Thoracic aorta (tissue), 2 donors: ENCODE data around the gene PPM1M. TPM values are rescaled to one million over a fixed set of nuclear protein-coding genes. Genes with fewer than 3 reads are reported as not detected.

Experiments
- ATAC-seq: fragments of 150-250 bp; one replicate; pipeline ENCODE4 v1.8.0; 2017; ENCODE audit warnings: low read depth; ENCODE audit not compliant: insufficient number of reproducible peaks, low FRiP score
- DNase-seq: peaks from one replicate; pipeline ENCODE4 v3.0.0-alpha.2; 2020; ENCODE audit warnings: low spot score
- H3K27ac ChIP-seq, 2 donors: fragments of 200-600 bp; sonication (generic); 1 replicate in 1 of 2; 2 replicates in 1 of 2; pipeline ENCODE4 v1.5.1; 2016; ENCODE audit warnings: mild to moderate bottlenecking in 2 of 2, moderate library complexity in 2 of 2
- H3K27me3 ChIP-seq: fragments of 200-600 bp; sonication (generic); replicated peaks from 2 replicates; pipeline ENCODE4 v1.6.0; 2016; ENCODE audit warnings: mild to moderate bottlenecking; ENCODE audit not compliant: insufficient read depth
- H3K36me3 ChIP-seq: fragments of 200-600 bp; sonication (generic); one replicate; pipeline ENCODE4 v1.5.1; 2016
- H3K4me1 ChIP-seq, 2 donors: fragments of 200-600 bp; sonication (generic); 1 replicate in 1 of 2; 2 replicates in 1 of 2; pipeline versions ENCODE4 v1.5.1 to v1.6.0; 2016; ENCODE audit warnings: low read depth in 2 of 2, mild to moderate bottlenecking in 1 of 2; ENCODE audit not compliant: control insufficient read depth in 1 of 2
- H3K4me3 ChIP-seq: fragments of 200-600 bp; sonication (generic); 2 replicates; pipeline ENCODE4 v1.5.1; 2016; ENCODE audit warnings: mild to moderate bottlenecking
- H3K9me3 ChIP-seq: fragments of 200-600 bp; sonication (generic); 2 replicates; pipeline ENCODE4 v1.5.1; 2016
- total RNA-seq, 2 donors: library from RNA; depleted of rRNA; stranded (reverse); fragments of >200 nt; gene quantifications; one replicate each; pipeline versions ENCODE4 v1.1.0 to v1.2.3, GENCODE V29; 2016
- TF ChIP-seq, protein P1 (sequence below): fragments of 200-600 bp; sonication (generic); IDR thresholded peaks from one replicate; pipeline ENCODE4 v1.5.1; 2019; ENCODE audit warnings: antibody characterized with exemption

The PPM1M gene
- total RNA-seq, 2 donors from 2014 or later = 41.6 to 51.9 TPM

DNA sequence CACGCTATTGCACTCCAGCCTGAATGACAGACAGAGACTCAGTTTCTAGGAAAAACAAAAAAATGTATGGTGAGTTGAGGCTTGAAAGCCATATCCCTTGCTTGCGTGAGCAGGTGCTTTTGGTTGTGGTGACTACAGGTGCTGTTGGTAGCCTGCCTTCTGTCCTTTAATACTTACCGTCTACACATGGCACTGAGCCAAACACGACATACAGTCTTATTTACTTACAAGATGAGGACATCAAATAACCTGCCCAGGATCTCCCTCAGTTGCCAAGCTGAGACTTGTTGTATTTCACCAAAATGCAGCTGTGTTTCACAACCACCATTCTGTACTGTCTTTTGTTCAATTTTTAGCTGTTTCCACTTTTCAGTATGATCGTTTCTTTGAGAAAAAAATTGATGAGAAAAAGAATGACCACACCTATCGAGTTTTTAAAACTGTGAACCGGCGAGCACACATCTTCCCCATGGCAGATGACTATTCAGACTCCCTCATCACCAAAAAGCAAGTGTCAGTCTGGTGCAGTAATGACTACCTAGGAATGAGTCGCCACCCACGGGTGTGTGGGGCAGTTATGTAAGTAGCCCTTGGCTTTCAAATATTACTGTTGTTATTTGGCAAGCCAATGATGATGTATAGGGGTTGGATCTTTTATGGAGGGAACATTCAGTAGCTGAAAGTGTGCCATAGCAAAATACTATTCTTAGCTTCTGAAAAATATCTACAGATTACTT lies 41.1 kb upstream of the PPM1M start:
- peaks cover 62% of the 10 kb centered on the region for H3K36me3 ChIP-seq
- no peaks in the 10 kb centered on the region for H3K9me3 ChIP-seq
- H3K27ac ChIP-seq = no peak overlapping the region
- TF ChIP-seq, protein P1, sequence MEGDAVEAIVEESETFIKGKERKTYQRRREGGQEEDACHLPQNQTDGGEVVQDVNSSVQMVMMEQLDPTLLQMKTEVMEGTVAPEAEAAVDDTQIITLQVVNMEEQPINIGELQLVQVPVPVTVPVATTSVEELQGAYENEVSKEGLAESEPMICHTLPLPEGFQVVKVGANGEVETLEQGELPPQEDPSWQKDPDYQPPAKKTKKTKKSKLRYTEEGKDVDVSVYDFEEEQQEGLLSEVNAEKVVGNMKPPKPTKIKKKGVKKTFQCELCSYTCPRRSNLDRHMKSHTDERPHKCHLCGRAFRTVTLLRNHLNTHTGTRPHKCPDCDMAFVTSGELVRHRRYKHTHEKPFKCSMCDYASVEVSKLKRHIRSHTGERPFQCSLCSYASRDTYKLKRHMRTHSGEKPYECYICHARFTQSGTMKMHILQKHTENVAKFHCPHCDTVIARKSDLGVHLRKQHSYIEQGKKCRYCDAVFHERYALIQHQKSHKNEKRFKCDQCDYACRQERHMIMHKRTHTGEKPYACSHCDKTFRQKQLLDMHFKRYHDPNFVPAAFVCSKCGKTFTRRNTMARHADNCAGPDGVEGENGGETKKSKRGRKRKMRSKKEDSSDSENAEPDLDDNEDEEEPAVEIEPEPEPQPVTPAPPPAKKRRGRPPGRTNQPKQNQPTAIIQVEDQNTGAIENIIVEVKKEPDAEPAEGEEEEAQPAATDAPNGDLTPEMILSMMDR = no peak
- no peak overlapping the region for H3K4me3 ChIP-seq
- H3K27me3 ChIP-seq = no peaks in the 10 kb centered on the region
- ATAC-seq = no peak
- H3K4me1 ChIP-seq = peaks cover 3 to 7% of the 10 kb centered on the region in 2 donors
- no peak for DNase-seq

DNA sequence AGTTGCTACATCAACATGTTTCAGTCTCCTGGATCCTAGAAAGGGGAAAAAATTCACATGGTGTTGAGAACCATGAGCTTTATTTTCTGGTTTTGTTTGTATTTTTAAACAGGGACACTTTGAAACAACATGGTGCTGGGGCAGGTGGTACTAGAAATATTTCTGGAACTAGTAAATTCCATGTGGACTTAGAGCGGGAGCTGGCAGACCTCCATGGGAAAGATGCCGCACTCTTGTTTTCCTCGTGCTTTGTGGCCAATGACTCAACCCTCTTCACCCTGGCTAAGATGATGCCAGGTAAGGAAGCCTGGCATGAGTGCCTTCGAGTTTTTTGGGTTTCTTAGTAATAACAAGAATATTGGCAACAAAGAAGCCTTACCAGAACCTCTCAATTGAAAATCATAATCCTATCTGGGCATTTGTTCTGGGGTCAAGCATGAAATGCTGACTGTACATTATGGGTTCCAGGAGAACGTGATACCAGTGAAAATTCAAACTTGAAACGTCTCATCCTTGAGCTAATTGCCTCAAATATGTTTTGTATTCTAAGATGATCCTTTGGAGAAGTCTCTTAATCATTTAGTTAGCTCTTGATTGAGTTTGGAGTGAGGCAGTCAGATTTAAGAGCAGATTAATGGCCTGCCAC lies 39.7 kb upstream of the PPM1M start:
- ATAC-seq = no peak
- TF ChIP-seq, protein P1 = no peak
- H3K36me3 ChIP-seq = peaks cover 75% of the 10 kb centered on the region

DNA sequence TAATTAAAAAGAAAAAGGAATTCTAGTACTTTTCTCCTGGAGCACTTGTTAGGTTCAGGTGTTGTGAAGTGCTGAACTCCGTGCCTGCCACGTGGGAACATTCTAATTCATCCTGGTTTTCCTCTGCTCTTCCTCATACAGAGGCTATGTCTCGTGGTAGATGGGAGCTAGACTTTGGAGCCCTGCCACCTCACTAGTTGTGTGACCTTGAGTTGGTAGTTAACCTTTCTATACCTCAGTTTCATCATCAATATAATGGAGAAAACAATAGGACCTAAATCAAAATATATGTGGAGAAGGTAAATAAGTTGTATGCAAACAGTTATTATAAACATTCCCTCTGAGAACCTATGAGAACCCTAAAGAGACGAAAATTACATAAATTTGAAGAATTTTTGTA lies 37.0 kb upstream of the PPM1M start:
- no peaks in the 10 kb centered on the region for H3K4me1 ChIP-seq

More for the DNA sequence above, 39.7 kb upstream of the PPM1M start:
- Histone ChIP-seq H3K27me3 (no peaks in the 10 kb centered on the region), H3K4me3 (no peak overlapping the region), H3K27ac (no peak overlapping the region), H3K9me3 (no peaks in the 10 kb centered on the region), H3K4me1 (no peaks in the 10 kb centered on the region)
- DNase-seq = no peak

DNA sequence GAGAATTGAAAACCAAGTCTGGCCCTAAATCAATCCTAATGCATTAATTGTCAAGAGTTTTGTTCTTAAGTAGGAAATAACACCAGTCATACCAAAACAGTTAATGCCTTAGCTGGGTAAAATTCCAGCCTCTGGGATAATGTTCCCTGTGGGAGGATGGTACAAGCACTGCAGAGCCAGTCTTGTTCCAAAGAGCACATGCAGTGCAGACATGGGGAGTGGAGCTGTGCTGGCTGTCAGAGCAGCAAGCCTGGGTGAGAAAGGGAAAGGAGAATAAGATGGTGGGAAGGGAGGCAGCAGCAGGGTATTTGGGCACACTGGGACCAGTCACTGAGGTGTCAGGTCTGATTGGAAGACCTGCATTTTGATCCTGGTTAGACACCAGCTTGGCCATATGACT lies 35.5 kb upstream of the PPM1M start:
- H3K4me1 ChIP-seq = no peaks in the 10 kb centered on the region
- peaks cover 83% of the 10 kb centered on the region for H3K36me3 ChIP-seq
- H3K27ac ChIP-seq = no peak overlapping the region
- ATAC-seq (no peak), DNase-seq (no peak)
- H3K9me3 ChIP-seq = no peaks in the 10 kb centered on the region
- H3K27me3 ChIP-seq = no peaks in the 10 kb centered on the region
- TF ChIP-seq, protein P1 = no peak
- no peak overlapping the region for H3K4me3 ChIP-seq

More for the DNA sequence above, 37.0 kb upstream of the PPM1M start:
- ATAC-seq = no peak
- Histone ChIP-seq H3K27me3 (no peaks in the 10 kb centered on the region), H3K9me3 (no peaks in the 10 kb centered on the region), H3K27ac (no peak overlapping the region), H3K36me3 (peaks cover 86% of the 10 kb centered on the region), H3K4me3 (no peak overlapping the region)
- TF ChIP-seq, protein P1 = no peak
- no peak for DNase-seq

DNA sequence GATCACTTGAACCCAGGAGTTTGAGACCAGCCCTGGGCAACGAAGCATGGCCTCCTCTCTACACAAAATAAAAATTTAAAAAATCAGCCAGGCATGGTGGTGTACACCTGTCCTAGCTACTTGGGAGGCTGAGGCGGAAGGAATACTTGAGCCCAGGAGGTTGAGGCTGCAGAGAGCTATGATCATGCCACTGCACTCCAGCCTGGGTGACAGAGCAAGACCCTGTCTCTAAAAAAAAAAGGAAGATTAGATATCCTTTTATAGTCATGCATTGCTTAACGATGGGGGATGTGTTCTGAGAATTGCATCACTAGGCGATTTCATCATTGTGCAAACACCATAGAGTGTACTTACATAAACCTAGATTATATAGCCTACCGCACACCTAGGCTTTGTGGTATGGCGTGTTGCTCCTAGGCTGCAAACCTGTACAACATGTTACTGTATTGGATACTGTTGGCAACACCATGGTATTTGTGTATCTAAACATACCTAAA lies 35.0 kb upstream of the PPM1M start:
- H3K4me1 ChIP-seq = no peaks in the 10 kb centered on the region
- DNase-seq (no peak), ATAC-seq (no peak)
- H3K4me3 ChIP-seq = no peak overlapping the region
- no peaks in the 10 kb centered on the region for H3K9me3 ChIP-seq
- TF ChIP-seq, protein P1 = no peak
- no peaks in the 10 kb centered on the region for H3K27me3 ChIP-seq
- H3K36me3 ChIP-seq = peaks cover 82% of the 10 kb centered on the region
- H3K27ac ChIP-seq = no peak overlapping the region
